OCI-LY1 (cell line): ENCODE measurements around the gene LRP5.
"Not testable (repeated sequence)": the region's sequence is repeated elsewhere in the genome, so short reads cannot be mapped to it uniquely, and the experiment has no call there.

ENCODE experiments used
- EZH2 ChIP-seq: fragments of 200-600 bp; sonication (generic), shearing (Covaris generic); IDR thresholded peaks from 2 replicates; pipeline ENCODE4 v1.8.0; 2017; ENCODE audit warnings: borderline replicate concordance, mixed run types, mild to moderate bottlenecking, antibody characterized with exemption, low read length, moderate library complexity, mixed read lengths
- TF ChIP-seq, protein P1 (sequence below): fragments of 200-600 bp; sonication (generic), shearing (Covaris generic); IDR thresholded peaks from 2 replicates; pipeline ENCODE4 v1.5.1; 2017; ENCODE audit warnings: mild to moderate bottlenecking, antibody characterized with exemption, low read length, moderate library complexity, mixed read lengths

DNA sequence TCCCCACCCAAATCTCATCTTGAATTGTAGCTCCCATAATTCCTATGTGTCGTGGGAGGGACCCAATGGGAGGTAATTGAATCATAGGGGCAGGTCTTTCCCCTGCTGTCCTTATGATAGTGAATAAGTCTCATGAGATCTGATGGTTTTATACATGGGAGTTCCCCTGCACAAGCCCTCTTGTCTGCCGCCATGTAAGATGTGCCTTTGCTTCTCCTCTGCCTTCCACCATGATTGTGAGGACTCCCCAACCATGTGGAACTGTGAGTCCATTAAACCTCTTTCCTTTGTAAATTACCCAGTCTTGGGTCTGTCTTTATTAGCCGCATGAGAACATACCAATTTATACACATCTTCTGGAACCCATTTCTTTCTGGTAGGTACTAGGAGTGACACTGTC, 27.8 kb upstream of the LRP5 start:
- TF ChIP-seq, protein P1, sequence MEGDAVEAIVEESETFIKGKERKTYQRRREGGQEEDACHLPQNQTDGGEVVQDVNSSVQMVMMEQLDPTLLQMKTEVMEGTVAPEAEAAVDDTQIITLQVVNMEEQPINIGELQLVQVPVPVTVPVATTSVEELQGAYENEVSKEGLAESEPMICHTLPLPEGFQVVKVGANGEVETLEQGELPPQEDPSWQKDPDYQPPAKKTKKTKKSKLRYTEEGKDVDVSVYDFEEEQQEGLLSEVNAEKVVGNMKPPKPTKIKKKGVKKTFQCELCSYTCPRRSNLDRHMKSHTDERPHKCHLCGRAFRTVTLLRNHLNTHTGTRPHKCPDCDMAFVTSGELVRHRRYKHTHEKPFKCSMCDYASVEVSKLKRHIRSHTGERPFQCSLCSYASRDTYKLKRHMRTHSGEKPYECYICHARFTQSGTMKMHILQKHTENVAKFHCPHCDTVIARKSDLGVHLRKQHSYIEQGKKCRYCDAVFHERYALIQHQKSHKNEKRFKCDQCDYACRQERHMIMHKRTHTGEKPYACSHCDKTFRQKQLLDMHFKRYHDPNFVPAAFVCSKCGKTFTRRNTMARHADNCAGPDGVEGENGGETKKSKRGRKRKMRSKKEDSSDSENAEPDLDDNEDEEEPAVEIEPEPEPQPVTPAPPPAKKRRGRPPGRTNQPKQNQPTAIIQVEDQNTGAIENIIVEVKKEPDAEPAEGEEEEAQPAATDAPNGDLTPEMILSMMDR: not testable (repeated sequence)
- TF ChIP-seq EZH2: not testable (repeated sequence)
